ENCODE results near the gene TRAF7.

Gene TRAF7

GRCh38 chr16:2196981-2197511 is 41.5 kb downstream of the TRAF7 start:
- H3K4me1 ChIP-seq (ENCODE audit: control insufficient read depth, low read length), result peaks cover 10% of the 10 kb centered on the region
- peaks cover 64% of the 10 kb centered on the region for H3K27me3 ChIP-seq (ENCODE audit: control insufficient read depth, low read length)
- peak; percentile 64; the same call in 1 of the 2 replicates for TF ChIP-seq EZH2phosphoT487 (IDR thresholded peaks at IDR 0.05; ENCODE audit: borderline replicate concordance, low read length)
- TF ChIP-seq CTCF (IDR thresholded peaks at IDR 0.05; ENCODE audit: low read depth, low read length, poor library complexity, severe bottlenecking), result no peak
- H3F3A ChIP-seq (ENCODE audit: control insufficient read depth, insufficient read depth), result no peaks in the 10 kb centered on the region
- no peak overlapping the region for H3K4me3 ChIP-seq (ENCODE audit: low read length)
- H3K4me2 ChIP-seq (ENCODE audit: low read length), result no peak overlapping the region
- no peak overlapping the region for H3K27ac ChIP-seq (ENCODE audit: low read depth, low read length)
- H3K36me3 ChIP-seq (ENCODE audit: control insufficient read depth, low read length), result no peaks in the 10 kb centered on the region
- no peaks in the 10 kb centered on the region for H3K9me3 ChIP-seq (ENCODE audit: control insufficient read depth, insufficient read depth, low read length)
- peaks cover 5% of the 10 kb centered on the region; the same call in 1 of the 2 replicates for H4K20me1 ChIP-seq (ENCODE audit: control insufficient read depth, insufficient read depth, low read depth, low read length)
- H3K79me2 ChIP-seq (ENCODE audit: control insufficient read depth, low read length), result no peaks in the 10 kb centered on the region
- H3K9me2 ChIP-seq (replicated peaks; ENCODE audit: control insufficient read depth, low read length), result no peaks in the 10 kb centered on the region

GRCh38 chr16:2197765-2198164 is 42.2 kb downstream of the TRAF7 start:
- no peak overlapping the region for H3K27ac ChIP-seq (ENCODE audit: low read depth, low read length)
- peaks cover 64% of the 10 kb centered on the region for H3K27me3 ChIP-seq (ENCODE audit: control insufficient read depth, low read length)
- peaks cover 10% of the 10 kb centered on the region for H3K4me1 ChIP-seq (ENCODE audit: control insufficient read depth, low read length)
- TF ChIP-seq EZH2phosphoT487 (IDR thresholded peaks at IDR 0.05; ENCODE audit: borderline replicate concordance, low read length), result no peak
- no peak overlapping the region for H3K4me3 ChIP-seq (ENCODE audit: low read length)
- H3K9me2 ChIP-seq (replicated peaks; ENCODE audit: control insufficient read depth, low read length), result no peaks in the 10 kb centered on the region
- H3K9me3 ChIP-seq (ENCODE audit: control insufficient read depth, insufficient read depth, low read length), result no peaks in the 10 kb centered on the region
- no peaks in the 10 kb centered on the region for H3K79me2 ChIP-seq (ENCODE audit: control insufficient read depth, low read length)
- H3F3A ChIP-seq (ENCODE audit: control insufficient read depth, insufficient read depth), result no peaks in the 10 kb centered on the region
- no peaks in the 10 kb centered on the region for H3K36me3 ChIP-seq (ENCODE audit: control insufficient read depth, low read length)
- no peak overlapping the region for H3K4me2 ChIP-seq (ENCODE audit: low read length)
- H4K20me1 ChIP-seq (ENCODE audit: control insufficient read depth, insufficient read depth, low read depth, low read length), result peaks cover 5% of the 10 kb centered on the region; the same call in 1 of the 2 replicates

GRCh38 chr16:2198283-2198682 is 42.7 kb downstream of the TRAF7 start:
- peaks cover 10% of the 10 kb centered on the region for H3K4me1 ChIP-seq (ENCODE audit: control insufficient read depth, low read length)
- TF ChIP-seq CTCF (IDR thresholded peaks at IDR 0.05; ENCODE audit: low read depth, low read length, poor library complexity, severe bottlenecking) (no peak), EZH2phosphoT487 (IDR thresholded peaks at IDR 0.05; ENCODE audit: borderline replicate concordance, low read length) (no peak)

GRCh38 chr16:2199095-2199494 is 43.5 kb downstream of the TRAF7 start:
- Histone ChIP-seq H3K9me2 (replicated peaks; ENCODE audit: control insufficient read depth, low read length) (no peaks in the 10 kb centered on the region), H3K36me3 (ENCODE audit: control insufficient read depth, low read length) (no peaks in the 10 kb centered on the region), H3F3A (ENCODE audit: control insufficient read depth, insufficient read depth) (no peaks in the 10 kb centered on the region), H3K27me3 (ENCODE audit: control insufficient read depth, low read length) (peaks cover 55% of the 10 kb centered on the region), H3K9me3 (ENCODE audit: control insufficient read depth, insufficient read depth, low read length) (no peaks in the 10 kb centered on the region), H3K4me1 (ENCODE audit: control insufficient read depth, low read length) (peaks cover 10% of the 10 kb centered on the region), H3K4me2 (ENCODE audit: low read length) (no peak overlapping the region), H3K79me2 (ENCODE audit: control insufficient read depth, low read length) (no peaks in the 10 kb centered on the region), H3K27ac (ENCODE audit: low read depth, low read length) (no peak overlapping the region), H3K4me3 (ENCODE audit: low read length) (no peak overlapping the region), H4K20me1 (ENCODE audit: control insufficient read depth, insufficient read depth, low read depth, low read length) (peaks cover 5% of the 10 kb centered on the region; the same call in 1 of the 2 replicates)
- TF ChIP-seq EZH2phosphoT487 (IDR thresholded peaks at IDR 0.05; ENCODE audit: borderline replicate concordance, low read length) (no peak), CTCF (IDR thresholded peaks at IDR 0.05; ENCODE audit: low read depth, low read length, poor library complexity, severe bottlenecking) (no peak)

More at GRCh38 chr16:2198283-2198682, 42.7 kb downstream of the TRAF7 start:
- Histone ChIP-seq H3K4me2 (ENCODE audit: low read length) (no peak overlapping the region), H3K9me3 (ENCODE audit: control insufficient read depth, insufficient read depth, low read length) (no peaks in the 10 kb centered on the region), H3K27ac (ENCODE audit: low read depth, low read length) (no peak overlapping the region), H3K9me2 (replicated peaks; ENCODE audit: control insufficient read depth, low read length) (no peaks in the 10 kb centered on the region), H3K79me2 (ENCODE audit: control insufficient read depth, low read length) (no peaks in the 10 kb centered on the region), H4K20me1 (ENCODE audit: control insufficient read depth, insufficient read depth, low read depth, low read length) (peaks cover 5% of the 10 kb centered on the region; the same call in 1 of the 2 replicates), H3F3A (ENCODE audit: control insufficient read depth, insufficient read depth) (no peaks in the 10 kb centered on the region), H3K4me3 (ENCODE audit: low read length) (no peak overlapping the region), H3K27me3 (ENCODE audit: control insufficient read depth, low read length) (peaks cover 63% of the 10 kb centered on the region), H3K36me3 (ENCODE audit: control insufficient read depth, low read length) (no peaks in the 10 kb centered on the region)
